ENCODE results near the gene DUS4L.

DNA sequence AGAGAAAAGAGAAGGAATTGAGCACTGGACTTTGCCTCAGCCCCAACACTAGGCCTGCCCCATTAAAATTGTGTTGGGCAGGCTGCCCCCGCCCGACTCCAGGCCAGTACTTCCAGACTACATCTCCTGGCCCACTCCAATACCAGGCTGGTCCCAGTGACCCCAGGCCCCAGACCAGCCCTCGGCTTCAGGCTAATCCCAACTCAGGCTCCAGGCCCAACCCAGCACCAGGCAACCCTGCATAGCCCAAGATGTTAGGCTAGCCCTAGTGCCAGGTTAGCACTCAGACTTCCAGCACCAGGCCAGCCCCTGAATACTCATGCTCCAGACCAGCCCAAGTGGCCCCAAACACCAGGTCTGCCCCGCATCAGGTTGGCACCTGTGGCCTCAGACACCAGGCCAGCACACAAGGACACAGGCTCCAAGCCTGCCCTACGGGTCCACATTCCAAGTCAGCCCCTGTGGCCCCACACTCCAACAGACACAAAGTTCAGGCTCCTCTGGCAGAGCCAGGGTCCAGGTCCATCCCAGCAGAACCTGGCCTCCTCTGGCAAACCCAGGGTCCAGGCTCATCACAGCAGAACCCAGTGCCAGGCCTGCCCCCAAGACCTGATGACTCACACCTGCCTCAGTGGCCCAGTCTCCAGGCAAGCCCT lies 20.3 kb upstream of the DUS4L start:
- TF ChIP-seq CTCF (IDR thresholded peaks at IDR 0.05) = no peak
- no peak for TF ChIP-seq POLR2A (IDR thresholded peaks at IDR 0.05)

All from Peyer's patch (tissue), 4 donors.